Anterior cingulate cortex (tissue), 58 donors: ENCODE data around the gene BOD1L2.

ENCODE experiments used
- DNase-seq, 58 donors: peaks; one replicate each; lab custom pipeline; 2025; lab: John Stamatoyannopoulos, UW

The BOD1L2 gene

GRCh38 chr18:57146956-57147636, at the start of gene BOD1L2:
Gene BOD1L2 (plus strand): TSS chr18:57147087. CDS start chr18:57147313, 226 bp downstream.
- no peak for DNase-seq

GRCh38 chr18:57107140-57107832, 39.6 kb upstream of the BOD1L2 start:
- DNase-seq = no peak

GRCh38 chr18:57110290-57110689, 36.6 kb upstream of the BOD1L2 start:
- DNase-seq = no peak

GRCh38 chr18:57113799-57114420, 33.0 kb upstream of the BOD1L2 start:
- DNase-seq = peak in 32 of 58 donors; percentile 1 to 52 (median 11)

GRCh38 chr18:57116598-57117132, 30.2 kb upstream of the BOD1L2 start:
- no peak for DNase-seq

- DNase-seq = no peak
Measured at GRCh38 chr18:57121542-57122112, 25.3 kb upstream of the BOD1L2 start.

GRCh38 chr18:57122936-57123510, 23.9 kb upstream of the BOD1L2 start:
- DNase-seq = no peak

- DNase-seq = no peak
Measured at GRCh38 chr18:57125627-57126026, 21.3 kb upstream of the BOD1L2 start.

GRCh38 chr18:57128220-57128932, 18.5 kb upstream of the BOD1L2 start:
- DNase-seq = no peak

- no peak for DNase-seq
Measured at GRCh38 chr18:57131101-57131500, 15.8 kb upstream of the BOD1L2 start.

GRCh38 chr18:57131782-57132181, 15.1 kb upstream of the BOD1L2 start:
- no peak for DNase-seq

GRCh38 chr18:57134618-57135135, 12.2 kb upstream of the BOD1L2 start:
- DNase-seq = no peak

GRCh38 chr18:57135699-57136098, 11.2 kb upstream of the BOD1L2 start:
- DNase-seq = no peak

- DNase-seq = no peak
Measured at GRCh38 chr18:57137847-57138246, 9.0 kb upstream of the BOD1L2 start.

- no peak for DNase-seq
Measured at GRCh38 chr18:57141208-57142129, 5.4 kb upstream of the BOD1L2 start.

- DNase-seq = no peak
Measured at GRCh38 chr18:57142324-57142723, 4.6 kb upstream of the BOD1L2 start.

GRCh38 chr18:57143265-57143664, 3.6 kb upstream of the BOD1L2 start:
- DNase-seq = no peak

GRCh38 chr18:57148263-57148662, 1.4 kb downstream of the BOD1L2 start:
- DNase-seq = no peak

- DNase-seq = no peak
Measured at GRCh38 chr18:57149051-57149450, 2.2 kb downstream of the BOD1L2 start.
